K562 (cell line): Measurements from ENCODE around the gene ARL3. TPM values are rescaled to one million over a fixed set of nuclear protein-coding genes. Genes with fewer than 3 reads are reported as not detected.

Experiments
- ARID3A ChIP-seq: IDR thresholded peaks from 2 replicates; pipeline ENCODE4 v1.6.1; 2012; ENCODE audit warnings: low read depth, low read length, improper control_type of control experiment, borderline replicate concordance
- BCL6 ChIP-seq: fragments of 250-450 bp; sonication (Bioruptor Pico); IDR thresholded peaks from 2 replicates; pipeline ENCODE4 v1.4.0; 2020
- CC2D1A ChIP-seq: fragments of 450-650 bp; IDR thresholded peaks from 2 replicates; pipeline ENCODE4 v1.6.1; 2017; ENCODE audit warnings: mild to moderate bottlenecking
- CHCHD3 ChIP-seq: fragments of 250-450 bp; sonication (Bioruptor Pico); IDR thresholded peaks from 2 replicates; pipeline ENCODE4 v2.1.2; 2022; ENCODE audit warnings: mild to moderate bottlenecking
- DPF2 ChIP-seq: fragments of 450-650 bp; IDR thresholded peaks from 2 replicates; pipeline ENCODE4 v1.6.1; 2016
- ETS2 ChIP-seq: IDR thresholded peaks from 2 replicates; pipeline ENCODE4 v1.6.1; 2016; ENCODE audit warnings: borderline replicate concordance, missing genetic modification characterization, mild to moderate bottlenecking, moderate library complexity, missing compliant biosample characterization; ENCODE audit not compliant: poor library complexity, severe bottlenecking
- ETV5 ChIP-seq: sonication (generic); formaldehyde crosslinking; IDR thresholded peaks from 2 replicates; pipeline ENCODE4 v1.4.0; 2020; ENCODE audit warnings: low read depth, mild to moderate bottlenecking, missing genetic modification reagents
- GABPA ChIP-seq: fragments of 200-800 bp; sonication (Bioruptor generic); conservative IDR thresholded peaks from 2 replicates; pipeline ENCODE4 v1.6.1; 2016; ENCODE audit warnings: low read depth, missing genetic modification characterization, missing compliant biosample characterization
- GATAD2A ChIP-seq: fragments of 450-650 bp; IDR thresholded peaks from 2 replicates; pipeline ENCODE4 v1.6.1; 2017
- GATAD2B ChIP-seq: fragments of 450-650 bp; IDR thresholded peaks from 2 replicates; pipeline ENCODE4 v1.6.1; 2017; ENCODE audit warnings: mild to moderate bottlenecking, borderline replicate concordance
- HDAC1 ChIP-seq, 2 experiments: fragments of 450-650 bp; IDR thresholded peaks; 2 replicates each; pipeline ENCODE4 v1.6.1; 2016 to 2017; ENCODE audit warnings: inconsistent platforms in 1 of 2, mild to moderate bottlenecking in 1 of 2, moderate library complexity in 1 of 2
- HDAC6 ChIP-seq: IDR thresholded peaks from 2 replicates; pipeline ENCODE4 v1.6.1; 2012; ENCODE audit warnings: low read depth, mild to moderate bottlenecking, control low read depth, inconsistent platforms, low read length, moderate library complexity
- MYBL2 ChIP-seq, 2 experiments: fragments of 450-650 bp in 1 of 2; sonication (generic) in 1 of 2; formaldehyde crosslinking in 1 of 2; IDR thresholded peaks; 2 replicates each; pipeline versions ENCODE4 v1.6.1 to v1.8.1; 2017 to 2022; ENCODE audit warnings: borderline replicate concordance in 1 of 2, inconsistent platforms in 1 of 2, low read depth in 1 of 2, mild to moderate bottlenecking in 1 of 2, missing genetic modification reagents in 1 of 2, moderate library complexity in 1 of 2
- NCOA2 ChIP-seq, 2 experiments: fragments of 450-650 bp; IDR thresholded peaks; 2 replicates each; pipeline ENCODE4 v1.6.1; 2018; ENCODE audit warnings: mild to moderate bottlenecking in 2 of 2, moderate library complexity in 1 of 2; ENCODE audit not compliant: partially characterized antibody in 2 of 2
- PHB ChIP-seq: fragments of 250-450 bp; sonication (Bioruptor Pico); IDR thresholded peaks from 2 replicates; pipeline ENCODE4 v1.5.0; 2021
- PHF8 ChIP-seq: fragments of 200-600 bp; sonication (generic); IDR thresholded peaks from 2 replicates; pipeline ENCODE4 v1.6.1; 2012; ENCODE audit warnings: mixed run types, mild to moderate bottlenecking, inconsistent platforms, low read length, moderate library complexity, borderline replicate concordance
- PML ChIP-seq: IDR thresholded peaks from 2 replicates; pipeline ENCODE4 v1.6.1; 2012; ENCODE audit warnings: low read length, inconsistent platforms
- PPARD ChIP-seq: fragments of 250-450 bp; sonication (Bioruptor Pico); IDR thresholded peaks from 2 replicates; pipeline ENCODE4 v1.8.0; 2022; ENCODE audit warnings: inconsistent platforms, mild to moderate bottlenecking, moderate library complexity
- PTBP1 ChIP-seq: fragments of 200-400 bp; formaldehyde crosslinking; IDR thresholded peaks from 2 replicates; pipeline ENCODE4 v1.6.1; 2017; ENCODE audit warnings: low read depth, low read length
- SRSF9 ChIP-seq: fragments of 200-400 bp; formaldehyde crosslinking; IDR thresholded peaks from 2 replicates; pipeline ENCODE4 v1.6.1; 2017; ENCODE audit warnings: low read depth, low read length, borderline replicate concordance
- TBP ChIP-seq: optimal IDR thresholded peaks from 2 replicates; pipeline ENCODE3; 2011; ENCODE audit warnings: low read depth, low read length, improper control_type of control experiment
- ZC3H11A ChIP-seq: IDR thresholded peaks from 2 replicates; pipeline ENCODE4 v1.6.1; 2012; ENCODE audit warnings: low read depth, low read length, improper control_type of control experiment
- ZNF165 ChIP-seq: fragments of 250-450 bp; sonication (Bioruptor Pico); IDR thresholded peaks from 2 replicates; pipeline ENCODE4 v1.4.0; 2020; ENCODE audit warnings: borderline replicate concordance
- ZNF408 ChIP-seq: fragments of 250-450 bp; sonication (Bioruptor Pico); IDR thresholded peaks from 2 replicates; pipeline ENCODE4 v1.4.0; 2020; ENCODE audit warnings: low read depth, mild to moderate bottlenecking, moderate library complexity
- ZNF584 ChIP-seq: fragments of 200-800 bp; sonication (Bioruptor generic); IDR thresholded peaks from 2 replicates; pipeline ENCODE4 v1.6.1; 2016; ENCODE audit warnings: low read depth, mild to moderate bottlenecking, missing genetic modification characterization, missing compliant biosample characterization
- ZNF76 ChIP-seq: fragments of 250-450 bp; sonication (Bioruptor Pico); IDR thresholded peaks from 2 replicates; pipeline ENCODE4 v1.4.0; 2020; ENCODE audit warnings: mild to moderate bottlenecking, moderate library complexity, borderline replicate concordance
- polyA plus RNA-seq, 8 experiments: library from polyadenylated mRNA; depleted of rRNA in 4 of 8; stranded (reverse) in 5 of 8; unstranded in 3 of 8; fragments of >200 nt; fragmentation: Nextera tagmentation in 2 of 8; fragmentation: Illumina TruSeq in 1 of 8; extraction: Ambion mirVana in 2 of 8; extraction: Trizol in 1 of 8; gene quantifications; 2 replicates each; pipeline versions ENCODE4 v1.2.1 to v1.2.3, GENCODE V29; 2011 to 2014; ENCODE audit warnings: inconsistent platforms in 1 of 8, missing spikeins in 1 of 8
- total RNA-seq, 7 experiments: library from RNA; depleted of rRNA in 6 of 7; stranded (reverse); fragments of >200 nt in 6 of 7; fragmentation: Illumina TruSeq in 2 of 7; extraction: Trizol in 2 of 7; gene quantifications; 2 replicates each; pipeline versions ENCODE4 v1.2.1 to v1.2.3, GENCODE V29; 2011 to 2021; ENCODE audit warnings: low replicate concordance in 1 of 7
- TF ChIP-seq, protein P1 (sequence below): fragments of 450-650 bp; formaldehyde crosslinking; IDR thresholded peaks from 2 replicates; pipeline ENCODE4 v1.4.0; 2022; ENCODE audit warnings: missing genetic modification characterization

ARL3 gene
- total and polyA plus RNA-seq, 9 of the 15 experiments (the other 6 are each of a cell fraction or from before 2014, with no cell fraction given), result 2.9 to 8.9 (median 4.8) TPM

- TF ChIP-seq NCOA2 (IDR thresholded peaks at IDR 0.05; ENCODE audit: partially characterized antibody in 2 of 2), result no peak
- TF ChIP-seq BCL6 (CRISPR knock-in tag), result no peak
- TF ChIP-seq PHB (CRISPR knock-in tag), result no peak
- TF ChIP-seq PTBP1, result no peak
- TF ChIP-seq ETV5, result no peak; the same call in 1 of the 2 replicates
- TF ChIP-seq ZNF408 (CRISPR knock-in tag), result no peak
- TF ChIP-seq ZNF584 (CRISPR knock-in tag), result no peak
- no peak for TF ChIP-seq ZNF165 (CRISPR knock-in tag)
- TF ChIP-seq GABPA (tag), result no peak
- TF ChIP-seq PML, result no peak
- TF ChIP-seq TBP, result peak; percentile 27
- TF ChIP-seq ETS2 (tag), result no peak
- TF ChIP-seq SRSF9, result no peak
- TF ChIP-seq, protein P1, sequence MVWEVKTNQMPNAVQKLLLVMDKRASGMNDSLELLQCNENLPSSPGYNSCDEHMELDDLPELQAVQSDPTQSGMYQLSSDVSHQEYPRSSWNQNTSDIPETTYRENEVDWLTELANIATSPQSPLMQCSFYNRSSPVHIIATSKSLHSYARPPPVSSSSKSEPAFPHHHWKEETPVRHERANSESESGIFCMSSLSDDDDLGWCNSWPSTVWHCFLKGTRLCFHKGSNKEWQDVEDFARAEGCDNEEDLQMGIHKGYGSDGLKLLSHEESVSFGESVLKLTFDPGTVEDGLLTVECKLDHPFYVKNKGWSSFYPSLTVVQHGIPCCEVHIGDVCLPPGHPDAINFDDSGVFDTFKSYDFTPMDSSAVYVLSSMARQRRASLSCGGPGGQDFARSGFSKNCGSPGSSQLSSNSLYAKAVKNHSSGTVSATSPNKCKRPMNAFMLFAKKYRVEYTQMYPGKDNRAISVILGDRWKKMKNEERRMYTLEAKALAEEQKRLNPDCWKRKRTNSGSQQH, result no peak
- TF ChIP-seq PPARD (CRISPR knock-in tag), result no peak
- no peak for TF ChIP-seq ARID3A
- TF ChIP-seq HDAC6, result no peak
- no peak for TF ChIP-seq GATAD2A
- peak; percentile 60; the same call in 1 of the 2 replicates for TF ChIP-seq PHF8
- no peak for TF ChIP-seq ZC3H11A
- TF ChIP-seq MYBL2 (IDR thresholded peaks at IDR 0.05; ENCODE audit: low read depth), result no peak
- no peak for TF ChIP-seq MYBL2 (CRISPR knock-in tag; IDR thresholded peaks at IDR 0.05; ENCODE audit: borderline replicate concordance)
- no peak for TF ChIP-seq DPF2
- TF ChIP-seq CC2D1A, result no peak
- TF ChIP-seq GATAD2B, result no peak
- no peak for TF ChIP-seq CHCHD3 (CRISPR knock-in tag)
- TF ChIP-seq ZNF76, result no peak
- peak in 1 of 2 experiments; percentile 97; a peak in 2 of 4 replicates for TF ChIP-seq HDAC1 (IDR thresholded peaks at IDR 0.05)
These were observed 641 bp upstream of the ARL3 start, which contains the start of gene SFXN2 (continued) for GRCh38 chr10:102714621-102715455.
